ENCODE results near the gene PHLDA2.

PHLDA2 gene

DNA sequence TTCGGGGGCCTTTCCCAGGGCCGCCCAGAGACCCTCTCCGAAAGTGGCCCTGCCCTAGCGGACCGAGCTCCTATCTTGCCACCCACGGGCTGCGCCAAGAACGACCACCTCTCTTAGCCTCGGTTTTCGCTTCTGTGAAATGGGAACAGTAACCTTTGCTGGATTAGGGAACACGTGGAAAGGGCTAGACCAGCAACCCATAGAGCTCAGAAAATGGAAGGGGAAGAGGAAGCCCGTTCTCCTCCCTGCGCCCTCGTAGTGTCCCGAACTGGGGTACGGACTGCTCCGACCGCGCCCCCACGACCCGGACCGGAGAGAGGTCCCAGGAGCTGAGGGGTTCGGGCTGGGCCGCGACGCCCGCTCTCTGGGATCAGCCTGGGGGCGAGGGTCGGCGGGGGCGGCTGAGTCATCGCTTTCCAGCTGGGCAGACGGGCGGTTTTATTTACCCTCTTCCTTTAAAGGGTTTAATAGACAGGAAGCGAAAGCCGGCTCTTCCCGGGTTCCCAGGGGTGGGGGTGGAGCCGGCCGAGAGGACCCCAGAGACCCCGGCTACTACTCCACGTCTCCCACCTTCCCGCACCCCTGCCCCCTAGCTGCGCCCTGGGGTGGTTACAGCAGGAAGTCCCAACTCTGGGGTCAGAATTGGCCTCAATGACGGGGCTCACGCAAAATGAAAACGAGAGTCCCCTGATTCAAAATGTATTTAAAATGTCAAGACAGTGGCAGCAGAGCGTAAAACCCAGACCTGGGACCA is 907 bp upstream of the PHLDA2 start:
- no peak for DNase-seq (ENCODE audit: low read depth in 1 of 2, low spot score in 1 of 2)

DNA sequence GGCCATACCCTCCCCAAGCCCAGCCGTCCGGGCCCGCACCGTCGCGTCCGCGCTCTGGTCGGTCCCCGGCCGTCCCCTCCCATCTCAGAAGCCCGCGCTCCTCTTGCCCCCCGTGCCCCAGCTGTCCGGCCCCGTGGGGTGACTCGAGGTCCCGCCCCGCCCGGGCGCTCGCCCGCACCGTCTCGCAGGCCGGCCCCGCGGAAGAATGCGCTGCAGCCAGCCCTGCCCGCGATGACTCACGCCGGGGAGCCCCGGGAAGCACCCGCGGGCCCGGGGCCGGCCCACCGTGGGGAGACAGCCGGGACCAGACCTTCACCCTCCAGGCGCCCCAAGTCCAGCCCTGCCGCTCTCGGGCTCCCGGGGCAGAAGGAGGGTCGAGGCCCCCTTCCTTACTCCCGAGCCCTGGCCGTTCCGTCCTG is 320 bp upstream of the PHLDA2 start:
- DNase-seq (ENCODE audit: low read depth in 1 of 2, low spot score in 1 of 2) = no peak

GRCh38 chr11:2927851-2928604 is 1.2 kb downstream of the PHLDA2 start:
- DNase-seq (ENCODE audit: low read depth in 1 of 2, low spot score in 1 of 2) = no peak

DNA sequence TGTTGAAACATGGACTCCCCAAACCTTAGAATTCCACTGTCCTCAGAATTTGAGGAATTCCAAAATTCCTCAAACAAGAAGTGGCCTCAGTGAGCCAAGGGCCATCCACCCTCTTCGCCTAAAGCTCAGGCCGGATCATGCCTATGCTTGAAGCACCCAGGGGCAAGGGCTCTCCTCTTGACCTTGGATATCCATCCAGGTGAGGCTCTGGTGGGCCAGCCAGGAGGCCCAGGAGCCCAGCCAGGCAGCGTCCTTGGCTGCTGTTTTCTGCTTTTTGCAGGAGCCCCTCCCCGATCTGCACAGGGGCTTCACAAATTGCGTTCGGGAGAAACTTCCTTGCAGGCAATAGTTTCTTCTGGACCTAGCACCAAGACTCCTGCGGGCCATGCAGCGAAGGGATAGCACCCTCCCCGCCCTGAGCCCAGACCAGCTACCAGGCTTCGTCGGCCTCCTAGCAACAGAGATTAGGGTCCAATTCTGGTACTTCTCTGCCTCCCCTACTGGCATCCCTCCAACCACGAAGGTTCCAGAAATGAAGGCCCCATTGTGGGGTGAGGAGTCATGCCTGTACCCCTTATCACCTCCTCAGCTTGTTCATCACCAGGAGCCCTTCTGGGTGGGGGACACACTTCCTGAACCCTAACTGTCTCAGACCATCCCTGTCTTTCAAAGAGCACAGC is 2.0 kb downstream of the PHLDA2 start:
- no peak for DNase-seq (ENCODE audit: low read depth in 1 of 2, low spot score in 1 of 2)

DNA sequence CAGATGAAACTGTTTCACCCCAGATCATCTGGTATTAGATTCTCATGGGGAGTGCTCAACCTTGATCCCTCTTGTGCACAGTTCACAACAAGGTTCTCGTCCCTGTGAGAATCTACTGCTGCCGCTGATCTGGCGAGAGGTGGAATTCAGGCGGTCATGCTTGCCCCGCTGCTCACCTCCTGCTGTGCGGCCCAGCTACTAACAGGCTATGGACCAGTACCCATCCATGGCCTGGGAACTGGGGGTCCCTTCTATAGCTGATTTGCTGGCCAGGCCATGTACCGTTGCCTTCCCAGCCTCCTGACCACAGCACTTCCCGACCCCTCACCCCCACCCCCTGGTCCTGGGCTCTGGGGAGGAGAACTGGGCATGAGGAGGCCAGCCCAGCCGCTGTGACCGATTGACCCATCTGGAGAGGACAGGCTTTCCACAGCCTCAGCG is 2.6 kb downstream of the PHLDA2 start:
- no peak for DNase-seq (ENCODE audit: low read depth in 1 of 2, low spot score in 1 of 2)

DNA sequence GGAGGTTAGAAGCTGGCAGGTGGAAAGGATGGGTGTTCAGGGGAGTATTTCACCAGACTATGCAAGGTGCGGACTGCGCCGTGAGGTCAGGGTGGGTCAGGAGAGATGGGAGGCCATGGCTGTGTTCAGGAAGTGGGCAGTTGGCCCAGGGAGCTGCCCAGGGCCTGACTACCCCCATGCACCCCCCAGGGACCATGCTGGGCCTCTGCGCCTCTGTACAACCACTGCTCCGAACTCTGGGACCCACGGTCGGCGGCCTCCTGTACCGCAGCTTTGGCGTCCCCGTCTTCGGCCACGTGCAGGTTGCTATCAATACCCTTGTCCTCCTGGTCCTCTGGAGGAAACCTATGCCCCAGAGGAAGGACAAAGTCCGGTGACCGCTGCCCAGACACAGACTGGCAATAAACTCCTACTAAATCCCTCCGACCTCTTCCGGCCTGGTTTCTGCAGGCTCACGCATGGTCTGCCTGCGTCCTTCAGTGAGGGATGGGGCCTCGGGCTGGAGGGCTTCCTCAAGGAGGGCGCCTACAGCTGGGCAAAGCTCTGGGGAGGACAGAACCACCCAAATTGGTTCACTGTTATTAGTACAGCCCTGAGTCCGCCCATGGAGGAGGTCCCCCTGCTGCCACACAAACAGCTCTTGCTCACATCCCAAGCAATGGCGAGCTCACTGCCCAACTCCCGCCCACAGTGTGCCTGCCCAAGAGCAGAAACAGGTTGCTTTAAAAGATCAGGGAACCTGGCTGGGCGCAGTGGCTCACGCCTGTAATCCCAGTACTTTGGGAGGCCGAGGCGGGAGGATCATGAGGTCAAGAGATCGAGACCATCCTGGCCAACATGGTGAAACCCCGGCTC is 4.2 kb downstream of the PHLDA2 start:
- no peak for DNase-seq (ENCODE audit: low read depth in 1 of 2, low spot score in 1 of 2)

DNA sequence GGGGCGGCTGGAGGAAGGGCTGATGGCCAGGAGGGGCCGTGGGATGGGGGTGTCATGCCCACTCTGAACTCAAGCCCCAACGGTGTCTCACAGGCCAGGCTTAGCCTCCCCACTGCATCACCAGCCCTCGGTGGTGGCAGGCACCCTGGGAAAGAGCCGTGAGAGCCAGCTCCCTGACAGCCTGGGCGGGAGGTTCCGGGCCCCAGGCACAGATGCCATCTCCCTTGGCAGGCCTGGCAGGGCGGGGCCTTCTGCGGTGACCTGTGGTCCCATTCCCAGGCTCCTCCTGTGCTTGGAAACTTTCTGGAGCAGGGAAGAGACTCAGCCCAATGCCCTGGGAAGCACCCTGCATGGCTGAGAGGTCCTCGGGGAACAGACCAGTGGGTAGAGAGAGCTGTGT is 4.8 kb downstream of the PHLDA2 start:
- no peak for DNase-seq (ENCODE audit: low read depth in 1 of 2, low spot score in 1 of 2)

- no peak for DNase-seq (ENCODE audit: low read depth in 1 of 2, low spot score in 1 of 2)
Observed at GRCh38 chr11:2923446-2924375, 5.5 kb downstream of the PHLDA2 start.

DNA sequence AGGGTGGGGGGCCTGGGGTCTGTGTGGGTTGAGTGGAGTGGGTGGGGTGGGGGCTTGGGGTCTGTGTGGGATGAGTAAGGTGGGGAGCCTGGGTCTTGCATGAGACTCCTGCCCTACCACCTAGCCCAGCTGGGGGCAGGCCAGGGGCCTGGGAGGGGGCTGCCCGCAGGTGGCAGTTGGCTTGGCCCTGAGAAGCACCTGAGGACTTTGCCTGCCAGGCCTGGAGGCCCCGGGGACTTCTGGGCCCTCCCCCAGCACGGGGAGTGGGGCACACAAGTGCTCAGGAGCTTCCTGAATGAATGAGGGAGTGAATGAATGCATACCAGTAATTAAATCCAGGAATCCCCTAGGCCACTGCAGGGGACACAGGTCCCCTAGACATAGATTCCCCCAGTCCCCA is 6.6 kb downstream of the PHLDA2 start:
- DNase-seq (ENCODE audit: low read depth in 1 of 2, low spot score in 1 of 2) = no peak

GRCh38 chr11:2921742-2922493 is 7.3 kb downstream of the PHLDA2 start:
- DNase-seq (ENCODE audit: low read depth in 1 of 2, low spot score in 1 of 2) = no peak

GRCh38 chr11:2921261-2921660 is 8.0 kb downstream of the PHLDA2 start:
- no peak for DNase-seq (ENCODE audit: low read depth in 1 of 2, low spot score in 1 of 2)

- no peak for DNase-seq (ENCODE audit: low read depth in 1 of 2, low spot score in 1 of 2)
Observed at GRCh38 chr11:2920343-2920742, 8.9 kb downstream of the PHLDA2 start.

- DNase-seq (ENCODE audit: low read depth in 1 of 2, low spot score in 1 of 2) = no peak
Observed at GRCh38 chr11:2919837-2920236, 9.4 kb downstream of the PHLDA2 start.

DNA sequence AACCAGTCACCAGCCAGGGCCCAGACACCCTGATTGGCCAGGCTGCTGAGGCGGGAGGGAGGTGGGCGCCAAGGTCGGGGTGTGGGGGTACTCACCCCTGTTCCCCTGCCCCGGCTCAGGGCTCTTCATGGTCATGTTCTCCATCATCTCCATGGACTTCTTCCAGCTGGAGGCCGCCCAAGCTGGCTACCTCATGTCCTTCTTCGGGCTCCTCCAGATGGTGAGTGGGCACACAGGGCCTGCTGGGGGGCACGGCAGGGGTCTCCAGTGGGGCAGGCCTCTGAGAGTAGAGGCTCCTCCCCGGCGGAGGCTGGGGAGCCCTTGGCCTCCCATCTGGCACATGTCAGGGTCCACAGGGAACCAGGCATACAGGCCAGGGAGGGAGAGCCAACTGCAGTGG is 10.0 kb downstream of the PHLDA2 start:
- no peak for DNase-seq (ENCODE audit: low read depth in 1 of 2, low spot score in 1 of 2)

DNA sequence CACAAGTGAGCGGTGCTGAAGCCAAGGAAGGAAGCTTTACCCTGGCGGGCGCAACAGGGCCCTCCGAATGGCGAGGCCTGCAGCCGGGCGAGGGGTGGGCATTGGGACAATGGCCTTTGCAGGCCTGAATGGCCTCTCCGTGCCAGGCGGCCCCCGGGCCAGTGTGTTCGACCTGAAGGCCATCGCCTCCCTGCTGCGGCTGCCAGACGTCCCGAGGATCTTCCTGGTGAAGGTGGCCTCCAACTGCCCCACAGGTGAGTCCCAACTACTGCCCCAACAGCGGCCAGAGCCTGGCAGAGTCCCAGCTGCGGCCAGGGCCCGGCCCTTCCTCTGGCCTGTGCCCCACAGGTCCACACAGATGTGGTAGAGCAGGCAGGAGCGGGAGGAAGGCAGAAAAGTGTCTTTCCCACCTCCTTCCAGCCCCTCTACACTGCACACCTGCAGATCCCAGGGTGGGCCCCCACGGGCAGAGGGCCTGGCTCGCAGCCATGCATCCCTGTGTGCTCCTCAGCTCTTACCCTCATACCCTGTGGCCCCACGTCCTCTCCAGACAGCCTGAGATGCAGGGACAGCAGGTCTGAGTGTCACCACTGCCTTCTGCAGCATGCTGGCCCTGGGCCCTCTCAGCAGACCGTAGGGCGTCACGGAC is 11.3 kb downstream of the PHLDA2 start:
- DNase-seq (ENCODE audit: low read depth in 1 of 2, low spot score in 1 of 2) = no peak

DNA sequence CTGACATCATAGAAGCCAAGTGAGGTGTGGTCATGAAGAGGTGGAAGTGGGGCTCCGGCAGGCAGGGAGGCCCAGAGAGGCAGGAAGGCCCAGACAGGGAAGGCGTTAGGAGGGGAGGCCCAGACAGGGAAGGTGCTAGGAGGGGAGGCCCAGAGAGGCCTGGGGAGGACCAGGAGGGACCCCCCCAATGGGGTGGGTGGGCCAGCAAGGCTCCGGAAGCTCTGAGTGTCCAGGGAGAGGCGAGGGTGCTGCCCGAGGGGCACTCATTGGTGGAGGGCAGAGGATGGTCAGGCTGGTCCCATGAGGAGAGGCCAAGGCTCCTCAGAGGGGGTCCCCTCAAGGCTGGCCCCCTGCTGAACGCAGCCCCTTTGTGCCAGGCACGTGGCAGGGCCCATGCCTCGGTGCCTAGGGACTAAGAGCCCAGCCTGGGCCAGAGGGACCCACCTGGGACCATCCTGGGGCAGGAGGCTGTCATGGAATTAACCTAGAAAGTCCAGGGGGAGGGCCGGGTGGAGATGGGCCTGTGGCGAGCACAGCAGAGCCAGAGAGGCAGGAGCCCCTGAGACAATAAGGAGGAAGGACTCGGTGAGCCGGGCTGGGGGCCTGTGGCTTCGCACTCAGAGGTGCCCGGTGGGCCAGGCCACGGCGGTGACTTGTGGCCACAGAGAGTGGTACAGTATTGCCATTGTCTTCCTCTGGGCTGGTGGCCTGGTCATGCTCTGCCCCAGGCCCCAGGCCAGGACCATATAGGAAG is 12.2 kb downstream of the PHLDA2 start:
- no peak for DNase-seq (ENCODE audit: low read depth in 1 of 2, low spot score in 1 of 2)

GRCh38 chr11:2916114-2916891 is 12.9 kb downstream of the PHLDA2 start:
- DNase-seq (ENCODE audit: low read depth in 1 of 2, low spot score in 1 of 2) = no peak

Data from stimulated activated CD4-positive, alpha-beta T cell treated with anti-CD3 and anti-CD28 coated beads, Interleukin-15, amount 100 ng/mL, for 1 hour (primary cell).